ENCODE data around the gene C10orf95. TPM values are rescaled to one million over a fixed set of nuclear protein-coding genes. Genes with fewer than 3 reads are reported as not detected.
A peak's percentile ranks its signal among the peaks of the same experiment; 100 is the strongest.

The C10orf95 gene
- total and polyA plus RNA-seq, 8 donors = 0.46 to 8.0 (median 0.57) TPM; not detected in 4

DNA sequence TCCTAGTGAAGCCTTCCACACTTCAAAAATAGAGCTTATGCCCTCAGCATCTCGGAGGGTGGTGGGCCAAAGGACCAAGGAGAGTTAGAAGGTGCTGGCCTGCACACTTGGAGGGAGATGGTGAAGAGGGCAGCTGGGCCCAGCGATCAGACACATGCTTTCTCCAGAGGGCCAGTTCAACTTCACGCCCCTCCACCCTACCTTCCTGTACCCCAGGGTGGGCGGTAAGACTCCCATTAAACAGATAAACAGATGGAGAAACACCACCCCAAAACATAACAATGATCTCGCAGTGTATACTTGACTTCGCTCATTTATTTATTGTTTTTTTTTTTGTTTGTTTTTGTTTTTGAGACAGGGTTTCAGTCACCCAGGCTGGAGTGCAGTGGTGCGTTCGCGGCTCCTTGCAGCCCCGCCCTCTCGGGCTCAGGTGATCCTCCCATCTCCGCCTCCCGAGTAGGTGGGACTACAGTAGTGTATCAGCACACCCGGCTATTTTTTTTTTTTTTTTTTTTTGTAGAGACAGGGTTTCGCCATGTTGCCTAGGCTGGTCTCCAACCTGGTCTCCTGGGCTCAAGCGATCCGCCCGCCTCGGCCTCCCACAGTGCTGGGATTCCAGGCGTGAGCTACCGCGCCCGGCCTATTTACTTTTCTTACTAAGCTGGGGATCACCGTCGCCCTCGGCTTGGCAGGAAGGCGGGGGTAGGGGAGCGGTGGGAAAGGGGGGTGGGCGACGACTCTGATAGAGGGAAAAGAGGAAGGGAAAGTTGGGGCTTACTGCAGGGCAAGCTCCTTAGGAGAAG is 1.8 kb downstream of the C10orf95 start:
- H3K27me3 ChIP-seq = no peaks in the 10 kb centered on the region
- no peaks in the 10 kb centered on the region for H3K36me3 ChIP-seq
- H3K4me1 ChIP-seq = peaks cover 0 to 47% (median 29%) of the 10 kb centered on the region in 4 donors
- intact Hi-C loops (cut with DNase I; ENCODE audit: low total_unique reads) = no loop called here
- WGBS, 5 donors = 5 to 7% (median 6%) methylated on average over 29 to 30 of the region's 30 CpGs
- TF ChIP-seq POLR2A (IDR thresholded peaks at IDR 0.05) (no peak), EP300 (IDR thresholded peaks at IDR 0.05) (no peak), CTCF (IDR thresholded peaks at IDR 0.05) (no peak), POLR2AphosphoS5 (IDR thresholded peaks at IDR 0.05) (no peak)
- peak overlapping the region; percentile 71 to 91 (median 82) for H3K4me3 ChIP-seq
- DNase-seq = peak; percentile 91 to 94
- H3K9me3 ChIP-seq = no peaks in the 10 kb centered on the region
- H3K27ac ChIP-seq = peak overlapping the region; percentile 82 to 94 (median 92)

DNA sequence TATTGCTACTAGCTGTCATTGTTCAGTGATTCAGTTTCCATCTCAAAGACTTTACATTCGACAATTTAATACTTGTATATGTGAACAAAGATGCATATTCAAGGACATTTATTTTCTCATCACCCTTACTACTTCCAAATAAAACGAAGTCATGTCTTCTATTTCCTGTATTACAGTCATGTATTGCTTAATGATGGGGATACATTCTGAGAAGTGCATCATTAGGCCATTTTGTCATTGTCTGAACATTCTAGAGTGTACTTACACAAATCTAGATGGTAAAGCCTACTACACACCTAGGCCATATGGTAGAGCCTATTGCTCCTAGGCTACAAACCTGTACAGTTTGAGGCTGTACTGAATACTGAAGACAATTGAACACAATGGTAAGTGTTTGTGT is 6.5 kb downstream of the C10orf95 start:
- H3K27me3 ChIP-seq = no peaks in the 10 kb centered on the region
- peaks cover 0 to 9% (median 7%) of the 10 kb centered on the region in 4 donors for H3K4me1 ChIP-seq
- no peak overlapping the region for H3K4me3 ChIP-seq
- 73 to 83% (median 78%) methylated on average over 2 of the region's 2 CpGs for WGBS, 5 donors
- intact Hi-C loops (cut with DNase I; ENCODE audit: low total_unique reads) = no loop called here
- H3K36me3 ChIP-seq = no peaks in the 10 kb centered on the region
- no peak overlapping the region for H3K27ac ChIP-seq
- no peak for DNase-seq
- TF ChIP-seq EP300 (IDR thresholded peaks at IDR 0.05) (no peak), POLR2A (IDR thresholded peaks at IDR 0.05) (no peak), POLR2AphosphoS5 (IDR thresholded peaks at IDR 0.05) (no peak), CTCF (IDR thresholded peaks at IDR 0.05) (no peak)
- H3K9me3 ChIP-seq = no peaks in the 10 kb centered on the region

GRCh38 chr10:102438374-102438773 is 13.0 kb downstream of the C10orf95 start:
- TF ChIP-seq POLR2AphosphoS5 (IDR thresholded peaks at IDR 0.05) = no peak
- no peak for TF ChIP-seq CTCF (IDR thresholded peaks at IDR 0.05)
- TF ChIP-seq EP300 (IDR thresholded peaks at IDR 0.05) = no peak
- Histone ChIP-seq H3K36me3 (no peaks in the 10 kb centered on the region), H3K9me3 (no peaks in the 10 kb centered on the region), H3K27ac (no peak overlapping the region), H3K27me3 (peaks cover 0 to 35% (median 3%) of the 10 kb centered on the region in 3 donors), H3K4me1 (peaks cover 0 to 23% (median 8%) of the 10 kb centered on the region in 4 donors), H3K4me3 (no peak overlapping the region)
- WGBS, 5 donors = 74 to 86% (median 83%) methylated on average over 1 of the region's 1 CpG
- DNase-seq = no peak
- intact Hi-C loops (cut with DNase I; ENCODE audit: low total_unique reads) = no loop called here

GRCh38 chr10:102437515-102437914 is 13.8 kb downstream of the C10orf95 start:
- peaks cover 0 to 35% (median 3%) of the 10 kb centered on the region in 3 donors for H3K27me3 ChIP-seq
- H3K9me3 ChIP-seq = no peaks in the 10 kb centered on the region
- no peak overlapping the region for H3K27ac ChIP-seq
- no peak for DNase-seq
- H3K4me1 ChIP-seq = peaks cover 0 to 31% (median 10%) of the 10 kb centered on the region in 4 donors
- intact Hi-C loops (cut with DNase I; ENCODE audit: low total_unique reads) = no loop called here
- H3K4me3 ChIP-seq = no peak overlapping the region
- H3K36me3 ChIP-seq = no peaks in the 10 kb centered on the region
- TF ChIP-seq POLR2AphosphoS5 (IDR thresholded peaks at IDR 0.05) (no peak), POLR2A (IDR thresholded peaks at IDR 0.05) (no peak), EP300 (IDR thresholded peaks at IDR 0.05) (no peak), CTCF (IDR thresholded peaks at IDR 0.05) (no peak)
- WGBS, 5 donors = 90 to 95% (median 95%) methylated on average over 3 of the region's 3 CpGs
